ENCODE data around the gene LPP.

The LPP gene

GRCh38 chr3:188472336-188472735 lies 318.4 kb downstream of the LPP start:
- no peaks in the 10 kb centered on the region for H3K4me1 ChIP-seq (ENCODE audit: control insufficient read depth, low read length)

DNA sequence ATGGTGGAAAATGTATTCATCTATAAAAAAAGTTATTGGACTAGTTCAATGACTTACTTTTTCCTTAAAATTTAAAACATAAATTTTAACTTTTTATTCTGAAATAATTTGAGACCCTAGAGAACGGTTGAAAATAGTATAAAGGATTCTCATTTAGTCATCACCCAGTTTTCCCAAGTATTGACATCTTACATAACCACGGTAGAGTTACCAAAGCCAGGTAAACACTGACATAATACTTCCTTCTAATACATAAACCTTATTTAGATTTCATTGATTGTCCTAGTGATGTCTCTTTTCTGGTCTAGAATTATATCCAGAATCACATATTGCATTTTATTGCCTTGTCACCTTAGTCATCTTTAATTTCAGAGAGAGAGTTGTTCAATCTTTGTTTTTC lies 319.1 kb downstream of the LPP start:
- no peaks in the 10 kb centered on the region for H4K20me1 ChIP-seq (ENCODE audit: control insufficient read depth, insufficient read depth, low read depth, low read length)
- no peak for TF ChIP-seq CTCF (IDR thresholded peaks at IDR 0.05; ENCODE audit: low read depth, low read length, poor library complexity, severe bottlenecking)
- TF ChIP-seq EZH2phosphoT487 (IDR thresholded peaks at IDR 0.05; ENCODE audit: borderline replicate concordance, low read length): no peak
- peaks cover 3% of the 10 kb centered on the region; the same call in 1 of the 2 replicates for H3K79me2 ChIP-seq (ENCODE audit: control insufficient read depth, low read length)

More at GRCh38 chr3:188472336-188472735, 318.4 kb downstream of the LPP start:
- no peaks in the 10 kb centered on the region for H3K9me3 ChIP-seq (ENCODE audit: control insufficient read depth, insufficient read depth, low read length)
- no peaks in the 10 kb centered on the region; the same call in 1 of the 2 replicates for H3K79me2 ChIP-seq (ENCODE audit: control insufficient read depth, low read length)
- H3F3A ChIP-seq (ENCODE audit: control insufficient read depth, insufficient read depth): no peaks in the 10 kb centered on the region
- H3K4me3 ChIP-seq (ENCODE audit: low read length): no peak overlapping the region
- no peaks in the 10 kb centered on the region for H3K36me3 ChIP-seq (ENCODE audit: control insufficient read depth, low read length)
- no peaks in the 10 kb centered on the region for H4K20me1 ChIP-seq (ENCODE audit: control insufficient read depth, insufficient read depth, low read depth, low read length)
- H3K4me2 ChIP-seq (ENCODE audit: low read length): no peak overlapping the region
- H3K27me3 ChIP-seq (ENCODE audit: control insufficient read depth, low read length): no peaks in the 10 kb centered on the region
- no peak overlapping the region for H3K27ac ChIP-seq (ENCODE audit: low read depth, low read length)
- no peaks in the 10 kb centered on the region for H3K9me2 ChIP-seq (replicated peaks; ENCODE audit: control insufficient read depth, low read length)
- TF ChIP-seq CTCF (IDR thresholded peaks at IDR 0.05; ENCODE audit: low read depth, low read length, poor library complexity, severe bottlenecking) (no peak), EZH2phosphoT487 (IDR thresholded peaks at IDR 0.05; ENCODE audit: borderline replicate concordance, low read length) (no peak)

GRCh38 chr3:188473591-188474288 lies 319.8 kb downstream of the LPP start:
- no peaks in the 10 kb centered on the region for H3K9me3 ChIP-seq (ENCODE audit: control insufficient read depth, insufficient read depth, low read length)
- no peaks in the 10 kb centered on the region for H3K36me3 ChIP-seq (ENCODE audit: control insufficient read depth, low read length)
- no peak for TF ChIP-seq CTCF (IDR thresholded peaks at IDR 0.05; ENCODE audit: low read depth, low read length, poor library complexity, severe bottlenecking)
- no peak for TF ChIP-seq EZH2phosphoT487 (IDR thresholded peaks at IDR 0.05; ENCODE audit: borderline replicate concordance, low read length)
- no peak overlapping the region for H3K4me2 ChIP-seq (ENCODE audit: low read length)
- H3K9me2 ChIP-seq (replicated peaks; ENCODE audit: control insufficient read depth, low read length): no peaks in the 10 kb centered on the region
- no peaks in the 10 kb centered on the region for H3F3A ChIP-seq (ENCODE audit: control insufficient read depth, insufficient read depth)
- H3K79me2 ChIP-seq (ENCODE audit: control insufficient read depth, low read length): peaks cover 4% of the 10 kb centered on the region; the same call in 1 of the 2 replicates
- no peak overlapping the region for H3K4me3 ChIP-seq (ENCODE audit: low read length)
- H3K27ac ChIP-seq (ENCODE audit: low read depth, low read length): no peak overlapping the region
- no peaks in the 10 kb centered on the region for H4K20me1 ChIP-seq (ENCODE audit: control insufficient read depth, insufficient read depth, low read depth, low read length)
- no peaks in the 10 kb centered on the region for H3K4me1 ChIP-seq (ENCODE audit: control insufficient read depth, low read length)
- H3K27me3 ChIP-seq (ENCODE audit: control insufficient read depth, low read length): no peaks in the 10 kb centered on the region

More for the DNA sequence above, 319.1 kb downstream of the LPP start:
- H3K4me2 ChIP-seq (ENCODE audit: low read length): no peak overlapping the region
- no peaks in the 10 kb centered on the region for H3K9me3 ChIP-seq (ENCODE audit: control insufficient read depth, insufficient read depth, low read length)
- H3K36me3 ChIP-seq (ENCODE audit: control insufficient read depth, low read length): no peaks in the 10 kb centered on the region
- H3K27ac ChIP-seq (ENCODE audit: low read depth, low read length): no peak overlapping the region
- no peaks in the 10 kb centered on the region for H3K27me3 ChIP-seq (ENCODE audit: control insufficient read depth, low read length)
- no peaks in the 10 kb centered on the region for H3K4me1 ChIP-seq (ENCODE audit: control insufficient read depth, low read length)
- no peak overlapping the region for H3K4me3 ChIP-seq (ENCODE audit: low read length)
- no peaks in the 10 kb centered on the region for H3K9me2 ChIP-seq (replicated peaks; ENCODE audit: control insufficient read depth, low read length)
- H3F3A ChIP-seq (ENCODE audit: control insufficient read depth, insufficient read depth): no peaks in the 10 kb centered on the region
